Measurements from ENCODE around the gene ZMAT5.

DNA sequence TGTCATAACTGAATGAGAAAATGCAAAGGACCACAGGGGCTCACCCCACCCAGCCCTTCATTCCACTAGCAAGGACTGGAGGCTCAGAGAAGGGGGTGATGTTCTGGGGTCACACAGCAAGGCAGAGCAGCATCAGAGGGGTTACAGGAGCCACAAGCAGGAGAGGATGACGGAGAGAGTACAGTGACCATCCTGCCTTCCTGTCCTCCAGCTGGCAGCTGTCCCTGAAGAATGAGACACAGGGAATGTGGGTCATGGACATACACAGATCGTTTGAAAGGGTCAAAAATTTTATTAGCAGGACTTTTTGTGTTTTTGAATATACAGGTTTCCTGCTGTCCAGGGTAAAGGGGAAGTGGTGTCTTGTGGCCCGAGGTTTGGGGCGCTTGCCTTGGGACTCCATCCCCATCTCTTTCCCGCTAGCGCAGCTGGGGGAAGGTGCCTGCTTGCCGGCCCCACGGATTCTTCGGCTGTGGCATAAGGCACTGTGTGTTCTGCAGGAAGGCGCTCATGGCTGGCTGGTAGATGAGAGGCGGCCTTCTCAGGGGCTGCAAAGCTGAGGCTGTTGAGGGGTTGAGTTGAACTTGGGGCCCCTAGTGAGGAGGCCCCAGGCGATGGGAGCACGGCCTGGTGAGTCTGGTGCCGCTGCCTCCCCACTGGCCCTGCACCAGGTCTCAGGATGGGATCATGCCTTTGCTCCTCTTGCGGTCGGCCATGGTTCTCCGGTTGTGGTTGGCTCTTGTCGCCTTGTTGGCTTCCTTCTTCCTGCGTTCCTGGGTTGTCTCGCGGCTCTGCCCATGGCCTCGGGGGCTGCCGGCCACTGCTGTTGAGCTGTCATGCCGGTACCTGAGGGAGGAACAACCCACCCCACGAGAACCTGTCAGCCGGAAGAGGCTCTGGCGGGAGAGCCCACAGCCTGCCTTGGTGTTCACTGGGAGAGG is 21.8 kb upstream of the ZMAT5 start:
- TF ChIP-seq, protein P1, sequence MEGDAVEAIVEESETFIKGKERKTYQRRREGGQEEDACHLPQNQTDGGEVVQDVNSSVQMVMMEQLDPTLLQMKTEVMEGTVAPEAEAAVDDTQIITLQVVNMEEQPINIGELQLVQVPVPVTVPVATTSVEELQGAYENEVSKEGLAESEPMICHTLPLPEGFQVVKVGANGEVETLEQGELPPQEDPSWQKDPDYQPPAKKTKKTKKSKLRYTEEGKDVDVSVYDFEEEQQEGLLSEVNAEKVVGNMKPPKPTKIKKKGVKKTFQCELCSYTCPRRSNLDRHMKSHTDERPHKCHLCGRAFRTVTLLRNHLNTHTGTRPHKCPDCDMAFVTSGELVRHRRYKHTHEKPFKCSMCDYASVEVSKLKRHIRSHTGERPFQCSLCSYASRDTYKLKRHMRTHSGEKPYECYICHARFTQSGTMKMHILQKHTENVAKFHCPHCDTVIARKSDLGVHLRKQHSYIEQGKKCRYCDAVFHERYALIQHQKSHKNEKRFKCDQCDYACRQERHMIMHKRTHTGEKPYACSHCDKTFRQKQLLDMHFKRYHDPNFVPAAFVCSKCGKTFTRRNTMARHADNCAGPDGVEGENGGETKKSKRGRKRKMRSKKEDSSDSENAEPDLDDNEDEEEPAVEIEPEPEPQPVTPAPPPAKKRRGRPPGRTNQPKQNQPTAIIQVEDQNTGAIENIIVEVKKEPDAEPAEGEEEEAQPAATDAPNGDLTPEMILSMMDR (optimal IDR thresholded peaks at IDR 0.05 in 1 of 3, IDR thresholded peaks at IDR 0.05 in 1 of 3, conservative IDR thresholded peaks at IDR 0.05 in 1 of 3; ENCODE audit: extremely low read depth in 1 of 3, insufficient read depth in 2 of 3, low read length in 3 of 3), result no peak
- TF ChIP-seq EZH2 (IDR thresholded peaks at IDR 0.05; ENCODE audit: low read length), result no peak
